Activated CD8-positive, alpha-beta T cell treated with anti-CD3 and anti-CD28 coated beads for 36 hours (primary cell): ENCODE results near the gene PTPRD. TPM values are rescaled to one million over a fixed set of nuclear protein-coding genes. Genes with fewer than 3 reads are reported as not detected.

Source experiments
- ATAC-seq: fragments of 200-7000 bp; cut with Tn5 transposase; one replicate; pipeline ENCODE4 v1.10.0; 2021; ENCODE audit warnings: mild to moderate bottlenecking, moderate library complexity
- CTCF ChIA-PET: fragments of 350-600 bp; sonication (Branson Sonifier 250); formaldehyde crosslinking; loops from one replicate; lab custom pipeline; 2021; ENCODE audit warnings: antibody characterized with exemption; lab: Charles Lee
- POLR2A ChIA-PET: fragments of 350-600 bp; sonication (Branson Sonifier 250); formaldehyde crosslinking; loops from one replicate; lab custom pipeline; 2021; ENCODE audit warnings: antibody characterized with exemption; lab: Charles Lee
- DNase-seq: peaks from one replicate; pipeline ENCODE4 v3.0.0-alpha.2; 2020
- H3K27ac Mint-ChIP-seq: one replicate; pipeline ENCODE4 v1.8.0; 2021; ENCODE audit warnings: mild to moderate bottlenecking, mixed read lengths
- H3K27me3 Mint-ChIP-seq: one replicate; pipeline ENCODE4 v1.8.0; 2021; ENCODE audit warnings: mixed read lengths
- H3K36me3 Mint-ChIP-seq: one replicate; pipeline ENCODE4 v1.8.0; 2021; ENCODE audit warnings: low read depth, mixed read lengths
- H3K4me1 Mint-ChIP-seq: one replicate; pipeline ENCODE4 v1.8.0; 2021; ENCODE audit warnings: low read depth, mixed read lengths
- H3K4me3 Mint-ChIP-seq: one replicate; pipeline ENCODE4 v1.8.0; 2021; ENCODE audit warnings: mild to moderate bottlenecking, moderate library complexity, mixed read lengths
- H3K9me3 Mint-ChIP-seq: one replicate; pipeline ENCODE4 v1.8.0; 2021; ENCODE audit warnings: mixed read lengths
- CTCF ChIP-seq: fragments of 200-600 bp; IDR thresholded peaks from one replicate; pipeline ENCODE4 v1.8.0; 2022; ENCODE audit warnings: antibody characterized with exemption, mild to moderate bottlenecking
- intact Hi-C: fragments of 100-400 bp; cut with micrococcal nuclease; formaldehyde crosslinking; loops from one replicate; pipeline ENCODE4 v1.10.0; 2022
- total RNA-seq, 2 experiments: library from RNA; stranded (reverse); gene quantifications; one replicate each; pipeline ENCODE4 v1.2.3, GENCODE V29; 2021

PTPRD gene
- total RNA-seq, 2 experiments from 2014 or later = not detected

DNA sequence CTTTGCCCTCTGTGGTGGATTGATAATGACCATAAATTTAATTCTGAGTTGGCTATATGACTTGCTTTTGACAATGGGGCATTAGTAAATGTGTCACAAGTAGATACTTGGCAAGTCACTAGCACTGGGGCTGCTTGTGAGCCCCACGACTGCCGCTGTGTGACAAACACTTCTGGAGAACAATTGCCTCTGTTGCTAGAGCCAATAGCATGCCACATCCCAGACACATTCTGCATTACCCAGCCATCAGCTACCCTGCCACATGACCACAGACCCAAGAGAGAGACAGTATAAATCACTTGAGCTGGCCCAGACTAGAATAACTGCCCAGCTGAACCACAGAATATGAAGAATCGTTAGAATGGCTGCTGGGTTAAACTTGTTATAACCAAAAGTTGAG is 2060.1 kb downstream of the PTPRD start:
- CTCF ChIA-PET = no interaction called here
- TF ChIP-seq CTCF = no peak

DNA sequence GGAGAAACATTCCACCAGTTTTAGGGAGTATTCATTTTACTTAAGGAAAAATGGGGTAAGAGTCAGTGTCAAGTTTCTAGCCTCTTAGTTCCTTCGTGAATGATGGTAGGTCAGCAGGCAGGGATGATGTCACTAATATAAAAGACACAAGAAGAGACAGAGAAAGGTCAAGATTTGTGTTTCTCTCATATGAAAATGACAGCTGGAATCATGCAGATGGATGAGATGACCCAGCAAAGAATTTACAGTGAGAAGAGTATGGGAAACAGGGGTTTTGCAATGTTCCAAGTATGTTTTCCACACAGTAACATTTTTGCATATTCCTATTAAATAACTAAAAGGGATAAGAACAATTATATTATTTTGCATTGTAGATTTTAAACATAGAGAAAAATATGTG is 2063.6 kb downstream of the PTPRD start:
- Mint-ChIP-seq H3K4me3 (no peak overlapping the region), H3K36me3 (no peaks in the 10 kb centered on the region), H3K27me3 (peaks cover 1% of the 10 kb centered on the region), H3K9me3 (no peaks in the 10 kb centered on the region), H3K4me1 (no peaks in the 10 kb centered on the region), H3K27ac (no peak overlapping the region)
- ChIA-PET CTCF (no interaction called here), POLR2A (no interaction called here)
- ATAC-seq = no peak
- TF ChIP-seq CTCF = no peak
- intact Hi-C loops = no loop called here
- no peak for DNase-seq

More for the DNA sequence above, 2060.1 kb downstream of the PTPRD start:
- Mint-ChIP-seq H3K4me3 (no peak overlapping the region), H3K9me3 (no peaks in the 10 kb centered on the region), H3K27me3 (no peaks in the 10 kb centered on the region), H3K36me3 (no peaks in the 10 kb centered on the region), H3K27ac (no peak overlapping the region), H3K4me1 (no peaks in the 10 kb centered on the region)
- ATAC-seq (no peak), DNase-seq (no peak)
- intact Hi-C loops = no loop called here
- POLR2A ChIA-PET = no interaction called here

DNA sequence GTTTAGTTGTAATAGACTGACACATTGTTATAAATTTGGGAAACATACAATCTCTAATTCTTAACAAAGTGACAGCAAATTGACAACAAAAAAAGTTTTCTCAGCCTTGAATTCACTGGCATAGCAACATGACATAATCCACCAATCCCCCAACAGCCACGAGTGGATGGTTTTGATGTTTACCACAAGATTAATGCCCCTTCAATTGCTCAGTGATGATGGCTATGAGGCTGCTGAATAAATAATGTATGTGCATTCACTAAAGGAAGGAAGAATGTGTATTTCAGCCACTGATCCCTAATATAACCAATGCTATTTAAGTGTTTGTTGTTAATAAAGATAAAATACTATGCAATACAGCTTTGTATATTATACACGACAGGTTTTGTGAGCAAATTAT is 2069.6 kb downstream of the PTPRD start:
- H3K36me3 Mint-ChIP-seq = no peaks in the 10 kb centered on the region
- H3K4me3 Mint-ChIP-seq = no peak overlapping the region
- POLR2A ChIA-PET = no interaction called here
- CTCF ChIA-PET = no interaction called here
- DNase-seq (no peak), ATAC-seq (no peak)
- TF ChIP-seq CTCF = no peak
- H3K4me1 Mint-ChIP-seq = no peaks in the 10 kb centered on the region
- H3K27me3 Mint-ChIP-seq = peaks cover 1% of the 10 kb centered on the region
- intact Hi-C loops = no loop called here
- H3K9me3 Mint-ChIP-seq = no peaks in the 10 kb centered on the region
- no peak overlapping the region for H3K27ac Mint-ChIP-seq

DNA sequence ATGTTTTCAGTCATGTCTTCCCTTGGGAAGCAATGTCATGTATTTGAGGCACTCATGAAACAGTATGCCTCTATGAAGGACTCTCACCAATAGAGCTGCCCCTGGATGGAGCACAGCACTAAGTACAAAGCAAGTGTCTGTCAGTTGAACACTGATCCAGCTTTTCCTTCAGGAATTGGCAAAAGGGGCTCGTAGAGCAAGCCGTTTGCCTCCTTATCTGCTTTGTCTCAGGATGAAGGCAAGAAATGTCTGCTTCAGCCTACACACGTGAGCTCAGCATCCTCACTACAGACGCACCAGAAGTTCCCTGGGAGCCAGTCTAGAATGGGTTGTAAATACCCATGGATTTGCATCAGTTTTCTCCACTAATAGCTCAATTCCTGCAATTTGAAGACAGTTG is 2070.3 kb downstream of the PTPRD start:
- ChIA-PET POLR2A (no interaction called here), CTCF (no interaction called here)
- intact Hi-C loops = no loop called here
- no peak for ATAC-seq
- no peak for TF ChIP-seq CTCF
- Mint-ChIP-seq H3K27me3 (peaks cover 1% of the 10 kb centered on the region), H3K4me1 (no peaks in the 10 kb centered on the region), H3K36me3 (no peaks in the 10 kb centered on the region), H3K9me3 (no peaks in the 10 kb centered on the region), H3K4me3 (no peak overlapping the region), H3K27ac (no peak overlapping the region)
- no peak for DNase-seq

DNA sequence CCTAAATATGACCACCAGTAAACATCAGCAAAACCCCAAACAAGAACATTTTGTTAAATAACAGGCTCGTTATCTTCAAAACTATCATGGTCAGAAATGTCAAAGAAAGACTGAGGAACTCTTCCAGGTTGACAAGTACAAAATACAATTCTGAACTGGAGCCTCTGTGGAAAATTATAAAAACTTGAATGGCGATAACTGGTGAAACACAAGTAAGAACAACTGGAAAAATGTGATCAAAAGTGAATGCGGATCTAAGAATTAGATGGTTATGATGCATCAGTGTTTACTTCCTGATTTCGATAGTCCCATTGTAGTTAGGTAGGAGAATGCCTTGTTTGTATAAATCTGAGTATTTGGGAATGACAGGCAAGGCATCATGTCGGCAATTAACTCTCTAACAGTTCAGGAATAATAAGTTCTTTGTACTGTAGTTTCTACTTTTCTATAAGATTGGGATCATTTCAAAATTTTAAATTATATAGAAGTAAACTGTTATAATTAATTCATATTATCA is 2073.1 kb downstream of the PTPRD start:
- Mint-ChIP-seq H3K27me3 (no peaks in the 10 kb centered on the region), H3K36me3 (no peaks in the 10 kb centered on the region), H3K9me3 (no peaks in the 10 kb centered on the region), H3K4me3 (no peak overlapping the region), H3K27ac (no peak overlapping the region), H3K4me1 (no peaks in the 10 kb centered on the region)
- ChIA-PET POLR2A (no interaction called here), CTCF (no interaction called here)
- intact Hi-C loops = no loop called here
- no peak for TF ChIP-seq CTCF
- no peak for ATAC-seq
- DNase-seq = no peak
